HG02938 (cell line): ENCODE measurements around the gene DIPK1B.
"Not testable (repeated sequence)": the region's sequence is repeated elsewhere in the genome, so short reads cannot be mapped to it uniquely, and the experiment has no call there.

Experiments used
- ATAC-seq: cut with Tn5 transposase; IDR thresholded peaks from one replicate; pipeline ENCODE4 v1.9.1; 2021; ENCODE audit warnings: mild to moderate bottlenecking, moderate library complexity; ENCODE audit not compliant: unreplicated experiment

Gene DIPK1B

DNA sequence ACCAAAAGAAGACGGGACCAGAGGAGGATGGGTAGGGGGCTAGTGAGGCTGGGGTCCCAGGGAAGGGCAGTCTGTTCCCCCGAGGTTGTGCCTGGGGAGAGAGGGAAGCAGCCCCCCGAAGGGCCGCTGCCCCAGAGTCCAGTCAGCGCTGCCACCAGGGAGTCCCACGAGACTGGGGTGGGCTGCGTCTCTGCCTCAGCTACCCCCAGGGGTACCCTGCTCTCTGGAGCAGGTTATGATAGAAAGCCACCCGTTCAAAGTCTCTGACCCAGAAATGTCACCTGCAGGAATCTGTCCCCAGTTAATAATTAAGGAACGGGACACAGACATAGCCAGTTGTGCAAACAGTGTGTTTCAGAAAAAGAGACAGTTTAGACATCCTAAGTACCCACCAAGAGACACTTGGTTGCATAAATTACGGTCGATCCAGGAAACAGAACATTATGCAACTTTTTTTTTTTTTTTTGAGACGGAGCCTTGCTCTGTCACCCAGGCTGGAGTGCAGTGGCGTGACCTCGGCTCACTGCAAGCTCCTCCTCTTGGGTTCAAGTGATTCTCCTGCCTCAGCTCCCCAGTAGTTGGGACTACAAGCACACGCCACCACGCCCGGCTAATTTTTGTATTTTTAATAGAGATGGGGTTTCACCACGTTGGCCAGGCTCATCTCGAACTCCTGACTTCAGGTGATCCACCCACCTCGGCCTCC lies 14.4 kb upstream of the DIPK1B start:
- ATAC-seq, result no peak

- ATAC-seq, result no peak
Observed at GRCh38 chr9:136698635-136699246, 13.6 kb upstream of the DIPK1B start.

DNA sequence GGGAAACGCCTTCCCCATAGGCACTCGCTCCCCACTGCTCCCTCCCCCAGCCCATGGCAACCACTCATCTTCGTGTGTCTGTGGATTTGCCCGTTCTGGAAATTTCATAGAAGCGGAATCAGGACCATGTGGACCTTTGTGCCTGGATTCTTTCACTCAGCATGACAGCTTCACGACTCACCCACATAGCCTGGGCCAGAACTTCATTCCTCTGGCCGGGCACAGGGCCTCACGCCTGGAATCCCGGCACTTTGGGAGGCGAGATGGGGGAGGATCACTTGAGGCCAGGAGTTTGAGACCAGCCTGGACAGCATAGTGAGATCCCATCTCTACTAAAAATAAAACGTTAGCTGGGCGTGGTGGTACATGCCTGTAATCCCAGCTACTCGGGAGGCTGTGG lies 12.1 kb upstream of the DIPK1B start:
- no peak for ATAC-seq

DNA sequence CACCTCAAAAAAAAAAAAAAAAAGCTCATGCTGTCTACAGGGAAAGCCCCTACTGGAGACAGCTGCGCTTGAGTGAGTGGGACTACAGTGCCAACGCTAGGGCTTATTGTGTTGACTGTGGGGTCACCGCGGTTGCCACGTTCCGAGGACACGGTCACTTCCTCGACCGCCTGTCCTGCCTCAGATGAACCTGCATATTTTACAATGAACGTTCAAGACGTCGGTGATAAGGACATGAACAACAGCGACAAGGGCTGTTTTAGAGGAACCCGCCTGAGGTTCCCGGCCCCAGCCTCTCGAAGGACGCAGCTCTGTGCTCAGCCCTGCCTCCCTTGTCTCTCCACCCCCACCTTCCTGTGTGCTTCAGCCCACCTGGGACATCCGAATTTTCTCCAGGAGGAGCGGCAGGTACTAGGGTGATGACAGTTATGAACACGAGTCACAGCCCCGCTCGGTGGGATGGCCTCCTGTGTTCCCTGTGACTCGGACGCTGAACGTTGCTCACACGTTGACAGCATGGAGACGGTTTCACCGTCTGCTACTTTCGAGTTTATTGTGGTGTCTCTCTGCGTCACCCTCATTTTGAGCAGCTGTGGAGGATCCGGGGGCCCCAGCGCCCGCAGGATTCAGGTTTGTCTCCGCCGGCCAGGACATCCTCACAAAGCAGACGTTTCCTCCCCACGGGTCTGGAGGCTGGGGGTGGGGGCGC lies 11.3 kb upstream of the DIPK1B start:
- peak; percentile 52 for ATAC-seq

GRCh38 chr9:136701668-136702053 lies 10.7 kb upstream of the DIPK1B start:
- no peak for ATAC-seq

GRCh38 chr9:136703276-136703860 lies 9.0 kb upstream of the DIPK1B start:
- ATAC-seq, result no peak

GRCh38 chr9:136704741-136705140 lies 7.6 kb upstream of the DIPK1B start:
- not testable (repeated sequence) for ATAC-seq

GRCh38 chr9:136705564-136705963 lies 6.8 kb upstream of the DIPK1B start:
- ATAC-seq, result no peak

GRCh38 chr9:136707011-136707410 lies 5.4 kb upstream of the DIPK1B start:
- no peak for ATAC-seq

DNA sequence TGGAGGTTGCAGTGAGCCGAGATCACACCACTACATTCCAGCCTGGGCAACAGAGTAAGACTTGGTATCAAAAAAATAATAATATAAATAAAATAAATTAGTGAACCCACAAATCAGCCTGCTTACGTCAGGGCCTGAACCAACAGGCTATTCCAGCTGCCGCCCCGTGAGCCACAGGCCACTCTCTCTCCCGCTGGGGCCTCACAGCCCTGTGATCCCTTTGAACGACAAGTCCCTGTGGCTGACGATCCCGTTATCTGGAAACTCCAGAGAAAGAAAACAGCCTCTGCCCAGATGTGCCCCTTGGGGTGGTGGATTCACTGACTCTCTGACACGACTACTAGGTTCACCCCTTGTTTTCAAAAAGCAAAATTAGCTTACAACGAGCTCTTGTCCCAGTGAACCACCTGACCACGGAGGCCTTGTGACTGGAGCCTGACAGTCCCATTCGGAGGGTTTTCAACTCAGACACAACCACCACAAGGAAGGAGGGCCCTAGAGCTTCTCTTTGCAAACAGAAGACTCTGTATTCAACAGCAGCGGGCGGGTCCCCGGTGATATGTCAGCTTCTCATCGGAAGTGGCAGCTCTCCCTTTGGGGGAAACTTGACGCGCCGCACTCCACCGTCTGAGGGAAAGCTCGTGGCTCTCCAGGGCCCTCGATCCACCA lies 4.4 kb upstream of the DIPK1B start:
- ATAC-seq, result no peak

GRCh38 chr9:136709454-136710109 lies 2.8 kb upstream of the DIPK1B start:
- ATAC-seq, result no peak

GRCh38 chr9:136710543-136710942 lies 1.8 kb upstream of the DIPK1B start:
- no peak for ATAC-seq

- not testable (repeated sequence) for ATAC-seq
Observed at GRCh38 chr9:136711219-136711648, 1.1 kb upstream of the DIPK1B start.

- no peak for ATAC-seq
Observed at GRCh38 chr9:136712690-136713544, 545 bp downstream of the DIPK1B start.

DNA sequence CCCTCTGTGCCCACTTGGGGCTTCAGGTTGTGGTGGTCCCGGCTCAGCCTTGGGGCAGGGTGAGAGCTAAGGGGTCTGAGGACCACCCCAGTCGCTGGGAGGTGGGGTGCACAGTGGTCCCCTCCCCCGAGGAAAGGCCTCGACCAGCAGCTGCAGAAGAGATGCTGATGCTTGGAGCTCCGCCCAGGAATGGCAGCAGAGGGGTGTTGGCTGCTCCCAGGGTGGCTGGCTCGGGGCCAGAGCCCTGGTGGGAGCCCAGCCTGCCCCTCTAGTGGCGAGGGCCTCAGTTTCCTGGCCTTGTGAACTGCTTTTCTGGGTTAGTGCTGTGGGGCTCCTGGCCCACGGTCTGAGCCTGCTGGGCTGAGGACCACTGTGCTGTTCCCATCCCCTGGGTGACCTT lies 1.2 kb downstream of the DIPK1B start:
- no peak for ATAC-seq

DNA sequence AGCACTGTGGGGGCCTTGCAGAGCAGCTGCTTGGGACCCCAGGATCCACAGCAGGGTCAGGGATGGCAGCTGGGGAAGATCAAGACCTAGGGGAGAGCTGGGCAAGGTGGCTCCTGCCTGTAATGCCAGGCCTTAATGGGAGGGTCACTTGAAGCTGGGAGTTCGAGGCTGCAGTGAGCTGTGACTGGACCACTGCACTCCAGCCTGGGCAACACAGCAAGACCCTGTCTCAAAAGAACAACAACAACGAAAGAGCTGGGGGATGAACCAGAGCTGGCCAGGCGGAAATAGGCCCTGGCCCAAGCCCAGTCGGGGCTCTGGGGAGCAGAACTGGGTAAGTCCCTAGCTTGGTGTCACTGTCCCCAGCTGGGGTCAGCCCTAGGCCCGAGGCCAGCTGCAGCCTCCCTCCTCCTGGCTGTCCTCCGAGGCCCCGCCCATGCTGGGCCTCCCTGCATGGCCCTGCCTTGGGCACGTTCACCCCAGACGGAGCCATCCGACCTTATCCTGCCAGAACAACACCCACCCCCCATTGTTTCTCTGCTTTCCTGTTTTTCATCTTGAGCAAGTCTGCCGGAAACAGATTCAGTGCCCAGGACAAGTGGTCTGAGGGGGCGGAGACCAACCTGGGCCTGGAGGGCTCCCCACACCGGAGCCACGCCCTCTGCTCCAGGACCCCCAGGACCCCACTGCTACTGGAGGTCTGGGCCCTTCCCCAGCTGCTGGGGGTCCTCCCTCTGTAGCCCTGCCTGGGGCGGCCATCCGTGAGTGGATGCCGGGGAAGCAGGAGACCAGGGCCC lies 1.9 kb downstream of the DIPK1B start:
- no peak for ATAC-seq

GRCh38 chr9:136714893-136715274 lies 2.5 kb downstream of the DIPK1B start:
- no peak for ATAC-seq

DNA sequence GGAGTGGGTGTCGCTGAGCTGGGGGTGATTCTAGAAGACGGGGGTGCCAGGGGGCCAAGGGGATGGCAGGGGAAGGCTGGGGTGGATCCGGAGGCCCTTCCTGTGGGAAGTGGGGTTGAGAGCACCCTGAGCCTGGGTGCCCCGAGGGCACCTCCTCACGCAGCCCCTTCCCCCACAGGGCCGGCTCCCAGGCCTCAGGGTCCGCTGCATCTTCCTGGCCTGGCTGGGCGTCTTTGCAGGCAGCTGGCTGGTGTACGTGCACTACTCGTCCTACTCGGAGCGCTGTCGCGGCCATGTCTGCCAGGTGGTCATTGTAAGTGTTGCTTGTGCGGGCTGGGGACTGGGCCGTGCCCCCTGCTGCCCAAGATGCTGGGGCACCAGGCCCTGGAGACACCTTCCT lies 5.0 kb downstream of the DIPK1B start:
- no peak for ATAC-seq
